HG03196 (cell line): ENCODE measurements around the gene DUOXA1.
"Not testable (repeated sequence)": the region's sequence is repeated elsewhere in the genome, so short reads cannot be mapped to it uniquely, and the experiment has no call there.

Experiments used
- ATAC-seq: cut with Tn5 transposase; IDR thresholded peaks from one replicate; pipeline ENCODE4 v1.9.1; 2021; ENCODE audit not compliant: unreplicated experiment

The DUOXA1 gene

DNA sequence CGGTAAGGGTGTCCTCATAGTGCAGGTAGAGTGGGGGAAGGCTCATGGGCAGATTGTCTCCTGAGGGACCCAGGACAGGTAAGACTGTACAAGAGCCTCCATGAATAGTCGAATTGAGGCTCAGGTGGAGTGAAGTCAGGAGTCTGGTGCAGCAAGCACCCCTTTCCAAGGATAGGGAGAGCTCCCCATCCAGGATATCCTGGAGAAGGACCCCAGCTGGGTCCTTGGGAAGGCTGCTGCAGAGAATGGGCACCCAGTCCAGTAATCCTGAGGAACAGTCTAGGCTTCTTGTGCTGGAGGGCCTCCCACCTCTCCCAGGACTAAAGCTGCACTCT, 15.0 kb downstream of the DUOXA1 start:
- no peak for ATAC-seq

DNA sequence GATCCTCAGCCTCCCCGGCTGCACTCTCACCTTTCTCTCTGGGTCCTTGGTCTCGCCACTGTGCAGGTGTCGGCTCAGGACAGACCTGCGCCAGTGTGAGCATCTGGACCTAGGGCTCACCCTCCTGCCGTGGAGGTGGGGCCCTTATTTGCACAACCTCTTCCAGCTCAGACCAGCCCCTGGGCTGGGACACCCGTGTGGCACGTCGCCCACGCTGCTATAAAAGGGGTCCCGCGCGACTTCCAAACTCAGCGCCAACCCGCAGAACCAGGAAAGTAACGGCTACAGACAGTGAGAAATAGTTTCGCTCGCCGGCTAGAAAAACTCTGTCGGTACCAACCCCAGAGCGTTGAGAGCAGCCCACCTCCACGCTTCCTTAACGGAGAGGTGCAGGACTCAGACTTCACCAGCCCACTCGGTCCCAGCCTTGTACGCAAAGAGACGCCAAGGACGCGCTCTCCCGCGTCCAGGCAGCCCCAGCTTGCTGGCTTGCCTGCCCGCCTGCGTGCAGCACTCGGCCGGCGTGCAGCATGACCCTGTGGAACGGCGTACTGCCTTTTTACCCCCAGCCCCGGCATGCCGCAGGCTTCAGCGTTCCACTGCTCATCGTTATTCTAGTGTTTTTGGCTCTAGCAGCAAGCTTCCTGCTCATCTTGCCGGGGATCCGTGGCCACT, 15.5 kb downstream of the DUOXA1 start, which contains the start of the genes DUOX2 and DUOXA2:
DUOX2 (minus strand) TSS at position 97 of the 675 bp plus-strand sequence. CDS start 761 bp downstream, outside the sequence.
DUOXA2 (plus strand) TSS at position 251 of the 675 bp plus-strand sequence; CDS start at position 531, 280 bp downstream.
- ATAC-seq: no peak

- ATAC-seq: no peak
These were observed 16.2 kb downstream of the DUOXA1 start for GRCh38 chr15:45113380-45113990.

- ATAC-seq: no peak
These were observed 16.9 kb downstream of the DUOXA1 start for GRCh38 chr15:45112591-45113379.

DNA sequence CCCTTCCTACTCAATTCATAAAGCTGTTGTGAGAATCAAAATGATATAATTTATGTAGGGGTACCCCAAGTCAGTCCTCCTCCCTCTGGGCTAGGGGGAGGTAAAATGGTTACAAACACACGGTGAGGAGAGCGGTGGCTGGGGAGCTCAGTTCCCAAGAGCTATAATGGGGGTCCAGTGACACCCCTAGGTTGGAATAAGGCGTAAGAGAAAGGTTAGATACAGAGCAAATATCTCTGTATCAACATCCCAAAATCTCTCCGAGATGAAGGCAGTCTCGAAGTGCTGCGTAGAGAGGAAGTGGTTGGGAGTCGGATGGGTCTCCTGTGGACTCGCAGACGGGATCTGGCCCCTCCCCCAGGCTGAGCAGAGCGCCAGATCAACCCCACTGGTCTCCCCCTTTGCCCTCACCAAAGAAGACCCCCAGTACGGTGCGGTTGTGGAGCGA, 17.5 kb downstream of the DUOXA1 start:
- ATAC-seq: no peak

DNA sequence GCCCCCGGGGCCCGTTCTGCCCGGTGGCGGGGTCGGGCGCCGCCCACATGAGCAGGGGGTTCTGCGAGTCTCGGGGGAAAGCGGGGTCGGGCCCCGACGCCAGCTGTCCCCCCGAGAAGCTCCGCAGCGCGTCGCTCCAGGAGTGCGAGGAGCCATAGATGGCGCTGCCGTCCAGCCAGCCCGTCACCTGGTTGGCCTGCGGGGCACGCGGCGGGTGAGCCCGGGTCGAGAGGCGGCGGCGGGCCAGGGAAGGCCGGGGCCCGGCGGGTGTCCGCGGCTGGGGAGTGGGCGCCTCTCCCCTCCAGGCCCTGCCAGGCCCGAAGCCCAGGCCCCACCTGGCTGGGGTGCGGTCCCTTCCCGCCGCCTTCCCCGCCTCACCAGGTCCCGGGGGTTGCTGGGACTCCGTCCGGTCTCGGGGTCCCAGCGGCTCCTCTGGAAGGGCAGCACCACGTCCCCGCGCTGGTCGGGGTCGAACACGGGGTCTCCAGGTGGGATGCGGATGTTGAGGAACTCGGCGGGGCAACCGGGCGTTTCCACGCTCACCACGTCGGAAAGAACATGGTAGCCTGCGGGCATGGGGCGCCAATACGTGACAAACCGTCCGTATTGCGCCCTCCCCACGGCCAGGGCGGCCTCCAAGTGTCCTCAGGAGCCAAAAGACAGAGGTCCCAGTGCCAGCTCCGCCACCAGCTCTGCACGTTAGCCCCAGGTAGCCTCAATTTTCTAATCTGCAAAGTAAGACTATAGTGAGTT, 18.1 kb downstream of the DUOXA1 start:
- ATAC-seq: no peak

DNA sequence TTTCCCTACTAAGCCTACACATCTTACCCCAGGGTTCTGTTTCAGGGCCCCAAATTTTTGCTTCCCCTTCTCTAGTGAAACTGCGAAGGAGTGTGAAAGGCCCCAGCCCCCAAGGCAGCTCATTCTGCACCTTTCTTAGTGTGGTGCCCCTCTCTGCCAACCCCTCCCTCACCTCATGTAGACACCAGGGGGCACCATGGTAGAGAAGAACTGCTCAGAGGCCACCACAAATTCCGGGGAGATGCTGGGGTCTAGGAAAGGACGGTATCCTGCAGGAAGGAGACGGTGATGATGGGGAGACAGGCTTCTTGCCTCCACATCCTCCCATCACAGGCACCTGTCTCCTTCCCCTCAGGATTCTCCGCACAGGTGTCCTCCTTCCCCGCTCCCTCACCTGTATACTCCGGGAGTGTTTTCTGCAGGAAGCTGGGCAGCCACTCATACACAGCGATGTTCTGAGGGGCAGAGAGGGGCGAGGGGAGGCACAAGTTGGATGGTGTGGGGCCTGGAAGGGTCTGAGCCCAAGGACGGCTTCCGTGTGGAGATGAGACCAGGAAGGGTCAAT, 19.3 kb downstream of the DUOXA1 start:
- no peak for ATAC-seq

DNA sequence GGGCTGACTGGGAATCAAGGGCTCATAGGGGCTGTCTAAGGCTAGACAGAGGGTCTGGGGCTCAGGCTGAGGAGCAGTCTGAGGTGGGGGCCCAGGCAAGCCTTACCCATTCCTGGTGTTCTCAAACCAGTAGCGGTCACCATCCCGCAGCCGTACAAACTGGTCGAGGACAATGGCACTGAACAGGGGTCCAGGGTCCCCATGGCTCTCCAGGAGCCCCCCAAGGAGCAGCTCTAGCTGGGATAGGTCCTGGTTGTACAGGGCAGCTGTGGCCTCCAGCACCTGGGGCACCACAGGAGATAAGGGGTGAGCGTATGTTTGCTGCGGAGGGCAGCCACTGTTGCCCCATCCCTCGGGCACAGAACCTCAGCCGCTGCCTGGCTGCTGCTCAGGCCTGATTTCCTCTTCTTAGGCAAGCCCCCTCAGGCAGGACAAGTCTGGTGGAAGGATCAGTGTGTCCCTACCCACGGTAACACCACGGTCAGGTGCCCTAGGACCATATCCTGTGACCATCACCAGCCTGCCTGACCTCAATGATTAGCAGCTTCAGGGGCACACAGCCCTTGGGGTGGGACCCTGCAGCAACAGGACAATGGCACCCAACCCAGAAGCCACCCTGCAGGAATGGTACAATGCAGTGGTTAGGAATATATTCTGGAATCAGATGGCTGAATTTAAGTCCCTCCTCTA, 21.6 kb downstream of the DUOXA1 start:
- no peak for ATAC-seq

DNA sequence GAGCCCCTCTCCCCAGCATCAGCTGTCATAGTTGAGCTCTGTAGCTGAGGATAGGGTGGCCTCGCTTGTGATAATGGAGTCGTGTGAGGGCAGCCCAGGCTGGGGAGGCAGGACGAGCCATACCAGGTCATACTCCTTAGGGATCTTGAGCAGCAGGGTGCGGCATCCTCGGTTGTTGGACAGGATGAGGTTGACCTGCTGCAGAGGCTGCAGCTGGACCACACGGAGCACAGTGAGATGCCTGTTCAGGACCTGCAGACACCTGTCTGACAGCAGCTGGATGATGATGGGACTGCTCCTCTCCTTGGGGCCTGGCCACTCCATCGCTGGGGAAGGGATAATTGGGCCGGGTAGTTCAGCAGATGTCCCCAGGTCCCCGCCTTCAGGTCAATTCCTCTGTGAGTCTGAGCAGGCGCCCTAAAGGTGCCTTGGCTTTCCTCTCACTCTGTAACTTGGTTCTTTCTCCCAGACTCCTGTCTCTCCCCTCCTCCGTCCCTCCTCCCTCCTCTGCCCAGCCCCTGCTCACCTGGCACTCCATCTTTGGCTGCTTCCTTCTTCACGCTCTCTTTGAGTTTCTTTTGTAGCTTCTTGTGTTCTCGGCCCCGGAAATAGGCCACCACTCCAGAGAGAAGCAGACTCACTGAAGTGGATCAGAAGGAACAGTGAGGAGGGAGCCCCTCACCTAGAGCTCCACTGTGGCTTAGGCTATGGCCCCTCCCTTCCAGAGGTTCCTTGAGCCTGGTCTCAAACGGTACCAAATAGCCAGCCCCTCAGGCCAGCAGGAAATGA, 23.5 kb downstream of the DUOXA1 start:
- no peak for ATAC-seq

DNA sequence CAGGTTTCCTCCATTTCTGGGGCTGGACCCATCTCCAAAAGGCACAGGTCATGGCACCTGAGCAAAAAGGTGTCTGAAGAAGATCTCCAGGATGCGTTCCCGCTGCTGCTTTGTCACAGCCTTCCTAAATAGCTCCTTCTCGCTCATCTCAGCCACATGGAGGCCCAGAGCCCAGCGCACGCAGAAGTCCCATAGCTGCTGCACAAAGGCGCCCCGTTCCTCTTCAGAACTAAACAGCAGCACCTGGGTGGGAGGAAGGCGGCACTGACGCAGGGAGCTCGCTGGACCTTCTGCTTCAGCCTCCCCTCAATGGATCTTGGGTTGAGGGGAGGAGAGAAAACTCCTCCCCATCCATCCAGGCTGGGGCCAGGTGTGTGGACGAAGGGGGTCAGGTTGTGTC, 24.1 kb downstream of the DUOXA1 start:
- no peak for ATAC-seq

DNA sequence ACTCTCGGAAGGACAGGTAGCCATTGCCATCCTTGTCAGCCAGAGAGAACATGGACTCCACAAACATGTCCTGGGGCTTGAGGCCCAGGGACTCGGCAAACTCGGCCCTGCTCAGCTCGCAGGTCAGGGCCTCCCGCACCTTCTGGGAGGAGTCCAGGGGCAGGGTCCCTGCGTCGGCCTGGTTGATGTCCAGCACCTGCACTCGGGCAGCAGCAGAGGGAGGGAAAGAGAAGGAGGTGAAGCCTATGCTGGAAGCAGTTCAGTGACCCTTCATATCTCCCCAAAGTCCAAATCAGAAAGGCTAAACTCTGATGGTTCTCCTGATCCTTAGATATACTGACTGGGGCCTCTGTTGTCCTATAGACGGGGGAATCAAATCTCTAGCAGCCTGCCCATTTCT, 25.5 kb downstream of the DUOXA1 start:
- not testable (repeated sequence) for ATAC-seq

DNA sequence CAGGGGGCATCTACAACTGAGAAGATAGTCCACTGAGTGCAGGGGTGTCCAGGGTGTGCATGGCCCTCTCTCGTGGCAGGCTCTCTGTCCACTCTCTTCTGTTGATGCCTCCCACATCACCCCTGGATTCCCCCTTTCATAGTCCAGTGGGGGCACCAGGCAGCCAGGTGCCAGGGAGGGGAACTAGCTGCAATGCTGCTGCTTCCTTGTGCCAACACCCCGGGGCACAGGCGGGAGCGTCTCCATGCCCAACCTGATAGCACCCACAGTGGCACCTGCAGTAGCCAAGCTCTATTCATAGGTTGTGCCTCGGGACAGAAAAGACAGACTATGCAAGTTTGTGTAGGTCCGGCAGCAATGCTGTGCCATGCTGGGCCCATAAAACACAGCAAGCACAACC, 27.5 kb downstream of the DUOXA1 start:
- ATAC-seq: no peak

- no peak for ATAC-seq
These were observed 27.9 kb downstream of the DUOXA1 start for GRCh38 chr15:45101749-45102148.

- no peak for ATAC-seq
These were observed 28.6 kb downstream of the DUOXA1 start for GRCh38 chr15:45100884-45101625.

GRCh38 chr15:45099549-45100165, 30.0 kb downstream of the DUOXA1 start:
- ATAC-seq: no peak

DNA sequence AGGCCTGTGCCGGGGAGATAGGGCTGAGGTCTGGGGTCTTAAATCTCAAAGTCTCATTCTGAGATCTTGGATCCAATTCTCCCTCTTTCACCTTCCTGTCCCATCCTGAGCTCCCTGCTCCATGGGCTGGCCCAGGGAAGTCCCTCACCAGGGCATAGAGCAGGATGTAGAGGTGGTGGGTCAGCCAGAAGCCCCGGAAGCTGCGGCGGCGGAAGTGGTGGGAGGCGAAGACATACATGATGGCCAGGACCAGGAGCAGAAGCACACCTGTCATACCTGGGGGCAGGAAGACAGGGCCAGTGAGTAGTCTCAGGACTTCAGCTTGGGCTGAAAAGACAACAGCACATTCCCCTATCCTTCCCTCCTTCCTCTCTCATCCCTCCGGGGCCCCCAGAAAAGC, 32.2 kb downstream of the DUOXA1 start:
- ATAC-seq: no peak

- ATAC-seq: no peak
These were observed 34.0 kb downstream of the DUOXA1 start for GRCh38 chr15:45095661-45096060.

GRCh38 chr15:45094358-45094730, 35.3 kb downstream of the DUOXA1 start:
- no peak for ATAC-seq
